GM12872 (cell line): ENCODE results near the gene DUSP10.

ENCODE experiments used
- TF ChIP-seq, protein P1 (sequence below): IDR thresholded peaks from 3 replicates; pipeline ENCODE4 v1.5.1; 2011; ENCODE audit warnings: low read depth, mild to moderate bottlenecking, low read length, moderate library complexity; ENCODE audit not compliant: insufficient read depth

DUSP10 gene

DNA sequence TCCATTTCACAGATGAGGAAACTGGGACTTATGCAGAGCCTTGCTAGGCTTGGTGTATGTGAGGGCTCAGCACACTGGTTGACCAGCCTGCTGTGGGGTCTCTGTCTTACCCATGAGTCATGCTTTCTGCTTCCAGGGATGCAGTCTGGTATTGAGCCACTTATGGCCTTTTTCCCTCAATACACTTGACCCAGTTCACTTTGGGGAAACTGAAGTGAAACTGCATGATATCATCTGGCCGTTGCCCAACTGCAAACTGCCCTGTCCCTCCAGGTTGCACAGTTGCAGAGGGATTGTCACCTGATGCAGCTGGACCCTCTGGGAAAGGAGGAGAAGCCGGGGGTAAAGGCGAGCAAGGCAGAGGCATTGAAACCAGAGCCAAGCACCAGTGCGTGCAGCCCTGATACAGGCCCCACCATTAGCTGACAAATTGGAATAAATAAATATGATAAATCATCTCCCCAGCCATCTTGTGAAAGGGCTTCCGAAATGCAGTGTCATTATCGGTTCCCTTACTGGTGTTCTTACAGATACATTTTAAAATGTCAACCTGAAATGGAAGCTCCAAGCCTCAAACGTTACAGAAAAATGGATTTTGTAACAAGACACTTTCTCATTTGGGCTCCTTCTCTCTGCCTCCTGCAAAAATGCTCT is 39.3 kb upstream of the DUSP10 start:
- TF ChIP-seq, protein P1, sequence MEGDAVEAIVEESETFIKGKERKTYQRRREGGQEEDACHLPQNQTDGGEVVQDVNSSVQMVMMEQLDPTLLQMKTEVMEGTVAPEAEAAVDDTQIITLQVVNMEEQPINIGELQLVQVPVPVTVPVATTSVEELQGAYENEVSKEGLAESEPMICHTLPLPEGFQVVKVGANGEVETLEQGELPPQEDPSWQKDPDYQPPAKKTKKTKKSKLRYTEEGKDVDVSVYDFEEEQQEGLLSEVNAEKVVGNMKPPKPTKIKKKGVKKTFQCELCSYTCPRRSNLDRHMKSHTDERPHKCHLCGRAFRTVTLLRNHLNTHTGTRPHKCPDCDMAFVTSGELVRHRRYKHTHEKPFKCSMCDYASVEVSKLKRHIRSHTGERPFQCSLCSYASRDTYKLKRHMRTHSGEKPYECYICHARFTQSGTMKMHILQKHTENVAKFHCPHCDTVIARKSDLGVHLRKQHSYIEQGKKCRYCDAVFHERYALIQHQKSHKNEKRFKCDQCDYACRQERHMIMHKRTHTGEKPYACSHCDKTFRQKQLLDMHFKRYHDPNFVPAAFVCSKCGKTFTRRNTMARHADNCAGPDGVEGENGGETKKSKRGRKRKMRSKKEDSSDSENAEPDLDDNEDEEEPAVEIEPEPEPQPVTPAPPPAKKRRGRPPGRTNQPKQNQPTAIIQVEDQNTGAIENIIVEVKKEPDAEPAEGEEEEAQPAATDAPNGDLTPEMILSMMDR, result no peak

DNA sequence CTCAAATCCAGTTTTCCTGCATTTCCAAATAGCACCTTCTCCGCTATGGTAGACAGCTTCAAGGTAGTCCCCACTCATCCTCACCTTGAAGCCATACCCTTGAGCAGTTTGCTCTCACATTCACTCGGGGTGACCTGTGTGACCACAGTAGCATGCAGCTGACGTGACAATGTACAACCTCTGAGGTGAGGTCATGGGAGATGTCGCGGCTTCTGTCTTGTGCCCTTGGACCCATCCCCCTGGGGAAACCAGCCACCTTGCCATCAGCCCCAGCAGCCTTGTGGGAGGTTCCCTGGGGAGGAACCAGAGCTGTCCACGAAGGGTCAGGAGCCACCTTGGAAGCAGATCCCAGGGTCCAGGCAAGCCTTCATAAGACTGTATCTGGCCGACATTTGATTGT is 38.3 kb upstream of the DUSP10 start:
- TF ChIP-seq, protein P1, result no peak

DNA sequence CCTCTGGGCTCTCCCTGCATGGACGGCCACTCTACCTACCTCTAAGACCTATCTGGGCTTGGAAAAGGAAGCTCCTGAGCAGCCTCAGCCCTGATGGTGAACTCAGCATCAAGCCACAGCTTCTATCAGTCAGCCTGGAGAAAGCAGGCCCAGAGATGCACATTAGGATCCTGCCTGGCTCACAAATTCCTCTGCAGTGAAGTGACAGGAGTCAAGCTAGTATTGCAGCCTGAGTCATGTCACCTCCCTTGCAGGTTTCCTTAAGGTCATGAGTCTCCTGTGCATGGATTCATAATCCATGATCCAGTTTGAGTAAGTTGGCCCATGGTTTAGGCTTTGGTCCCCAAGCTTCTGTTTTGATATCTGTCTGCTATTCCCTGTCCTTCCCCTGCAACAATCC is 37.9 kb upstream of the DUSP10 start:
- TF ChIP-seq, protein P1, result no peak

DNA sequence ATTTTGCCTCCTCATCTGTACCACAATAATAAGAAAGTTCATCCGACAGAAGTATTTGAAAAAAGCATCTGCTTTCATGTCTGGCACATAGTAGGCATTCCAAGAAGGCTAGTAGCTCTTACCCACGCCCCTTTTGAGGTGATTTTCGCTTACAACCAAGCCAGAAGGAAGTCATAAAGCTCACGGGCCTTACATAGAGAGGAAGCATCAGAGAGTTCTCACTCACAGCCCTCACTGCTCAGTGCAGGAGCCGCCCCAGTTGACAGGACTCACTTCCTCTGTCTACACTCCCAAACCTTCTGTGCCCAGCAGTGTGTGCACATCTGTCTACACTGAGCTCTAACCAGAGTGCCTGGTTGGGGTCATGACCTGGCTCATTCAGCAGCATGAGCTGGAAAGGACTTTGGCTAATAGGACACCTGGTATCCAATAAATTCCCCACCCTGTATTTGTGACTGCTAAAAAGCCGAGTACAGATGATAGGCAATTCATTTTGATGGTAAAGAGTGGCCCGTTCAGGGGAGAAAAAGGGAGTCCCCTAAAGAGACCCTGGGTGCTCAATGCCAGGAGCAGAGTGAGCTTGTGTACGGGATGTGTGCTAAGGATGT is 36.8 kb upstream of the DUSP10 start:
- TF ChIP-seq, protein P1, result no peak

DNA sequence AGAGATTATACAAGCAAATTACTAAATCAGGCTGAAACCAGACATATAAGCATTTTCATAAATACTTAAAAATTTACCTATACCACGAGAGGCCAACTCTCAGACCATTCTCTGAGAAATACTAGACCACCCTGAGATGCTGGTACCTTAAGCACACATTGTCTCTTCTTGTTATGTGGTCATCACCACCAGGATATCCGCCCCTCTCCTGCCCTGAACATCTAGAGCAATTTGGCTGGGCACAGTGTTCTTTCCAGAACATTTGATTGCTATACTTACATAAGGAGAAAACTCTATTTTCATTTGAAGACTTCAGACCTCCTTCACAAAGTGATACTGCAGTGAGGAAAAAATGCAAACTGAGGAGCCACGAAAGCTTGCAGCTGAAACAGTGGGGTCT is 36.2 kb upstream of the DUSP10 start:
- TF ChIP-seq, protein P1, result no peak

DNA sequence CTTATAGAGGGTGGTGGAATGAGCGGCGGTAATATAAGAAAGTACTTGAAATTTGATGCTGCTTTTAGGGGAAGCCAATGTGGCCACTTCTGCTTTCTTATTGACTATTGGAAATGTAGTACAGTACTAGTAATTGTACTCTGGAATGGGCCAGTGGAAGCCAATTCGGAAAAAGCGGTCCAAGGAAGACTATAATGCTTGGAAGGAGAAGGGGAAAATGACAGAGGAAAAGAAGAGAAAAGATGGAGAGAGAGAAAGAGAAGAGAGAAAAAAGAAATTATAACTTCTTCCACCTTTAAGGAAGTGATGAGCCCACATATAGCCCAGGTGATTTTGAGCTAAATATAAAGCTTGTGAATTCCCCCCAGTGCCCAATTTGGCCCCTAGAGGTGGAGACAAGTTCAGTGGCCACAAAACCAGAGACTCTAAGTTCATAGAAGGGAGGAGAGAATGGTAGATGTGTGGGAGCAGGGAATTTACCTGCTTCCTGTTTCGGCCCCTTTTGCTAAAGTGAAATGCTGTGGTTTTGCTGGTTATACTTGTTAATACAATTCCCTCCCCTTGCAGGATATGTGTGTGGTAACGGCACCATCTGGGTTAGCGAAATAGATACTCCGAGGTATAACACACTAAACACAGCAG is 35.7 kb upstream of the DUSP10 start:
- TF ChIP-seq, protein P1, result peak; percentile 23; the same call in 1 of the 3 replicates

DNA sequence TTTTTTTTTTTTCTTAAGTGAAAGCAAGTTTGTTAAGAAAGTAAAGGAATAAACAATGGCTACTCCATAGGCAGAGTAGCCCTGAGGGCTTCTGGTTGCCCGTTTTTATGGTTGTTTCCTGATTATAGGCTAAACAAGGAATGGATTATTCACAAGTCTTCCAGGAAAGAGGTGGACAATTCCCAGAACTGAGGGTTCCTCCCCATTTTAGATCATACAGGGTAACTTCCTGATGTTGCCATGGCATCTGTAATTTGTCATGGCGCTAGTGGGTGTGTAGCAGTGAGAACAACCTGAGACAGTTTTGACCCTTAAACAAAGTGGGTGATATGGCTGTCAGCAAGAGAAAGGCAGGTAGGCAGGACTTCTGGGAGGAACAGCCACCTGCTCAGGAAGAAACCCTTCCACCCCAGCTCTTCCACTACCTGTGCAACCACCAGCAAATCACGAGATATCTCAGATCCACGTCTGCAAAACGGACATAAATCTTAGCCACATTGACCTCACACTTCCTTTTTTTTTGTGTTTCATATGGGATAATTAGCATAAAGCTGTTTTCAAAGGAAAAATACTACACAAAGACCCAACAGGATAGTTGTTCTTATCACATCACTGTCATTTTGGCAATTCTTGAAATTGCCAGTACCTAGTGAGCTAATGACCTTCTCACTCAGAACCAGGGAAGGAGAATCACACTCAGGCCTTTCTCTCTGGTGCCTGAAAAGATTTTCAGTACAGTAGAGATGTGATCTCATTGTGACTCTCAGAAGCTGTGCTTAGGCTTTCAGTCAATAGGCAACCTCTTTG is 34.8 kb upstream of the DUSP10 start:
- TF ChIP-seq, protein P1, result no peak
